Osteocyte (in vitro differentiated cells): Measurements from ENCODE around the gene MRPS15. TPM values are rescaled to one million over a fixed set of nuclear protein-coding genes. Genes with fewer than 3 reads are reported as not detected.

Experiments used
- DNase-seq: peaks from one replicate; pipeline ENCODE4 v3.0.0; 2021; ENCODE audit warnings: mixed read lengths; ENCODE audit not compliant: unreplicated experiment; ENCODE audit errors: extremely low spot score
- H3K27ac Mint-ChIP-seq: one replicate; pipeline ENCODE4 v1.8.0; 2021; ENCODE audit warnings: mild to moderate bottlenecking, mixed read lengths; ENCODE audit not compliant: unreplicated experiment
- H3K27me3 Mint-ChIP-seq: one replicate; pipeline ENCODE4 v1.8.0; 2021; ENCODE audit warnings: mixed read lengths; ENCODE audit not compliant: unreplicated experiment
- H3K36me3 Mint-ChIP-seq: one replicate; pipeline ENCODE4 v1.8.0; 2021; ENCODE audit warnings: mixed read lengths; ENCODE audit not compliant: unreplicated experiment
- H3K4me1 Mint-ChIP-seq: one replicate; pipeline ENCODE4 v1.8.0; 2021; ENCODE audit warnings: mixed read lengths; ENCODE audit not compliant: unreplicated experiment
- H3K4me3 Mint-ChIP-seq: one replicate; pipeline ENCODE4 v1.8.0; 2021; ENCODE audit warnings: mild to moderate bottlenecking, moderate library complexity, mixed read lengths; ENCODE audit not compliant: unreplicated experiment
- H3K9me3 Mint-ChIP-seq: one replicate; pipeline ENCODE4 v1.8.0; 2021; ENCODE audit warnings: mixed read lengths; ENCODE audit not compliant: unreplicated experiment
- CTCF ChIP-seq: fragments of 200-600 bp; sonication (generic); IDR thresholded peaks from 2 replicates; pipeline ENCODE4 v1.5.0; 2021; ENCODE audit warnings: antibody characterized with exemption, mild to moderate bottlenecking, moderate library complexity
- total RNA-seq: library from RNA; stranded (reverse); gene quantifications from 2 replicates; pipeline ENCODE4 v1.2.1, GENCODE V29; 2021

The MRPS15 gene
- total RNA-seq, 1 donor from 2014 or later, result 64.4 TPM

- no peaks in the 10 kb centered on the region for H3K9me3 Mint-ChIP-seq
- H3K4me1 Mint-ChIP-seq, result peaks cover 21% of the 10 kb centered on the region
- peaks cover 11% of the 10 kb centered on the region for H3K36me3 Mint-ChIP-seq
- no peak for TF ChIP-seq CTCF
- H3K27me3 Mint-ChIP-seq, result no peaks in the 10 kb centered on the region
- DNase-seq, result no peak
- peak overlapping the region; percentile 98 for H3K27ac Mint-ChIP-seq
- peak overlapping the region; percentile 99 for H3K4me3 Mint-ChIP-seq
These were observed 615 bp upstream of the MRPS15 start for GRCh38 chr1:36464605-36465393.

GRCh38 chr1:36463463-36463802 lies 751 bp downstream of the MRPS15 start:
- H3K4me1 Mint-ChIP-seq, result peaks cover 25% of the 10 kb centered on the region
- H3K27me3 Mint-ChIP-seq, result no peaks in the 10 kb centered on the region
- H3K36me3 Mint-ChIP-seq, result peaks cover 19% of the 10 kb centered on the region
- no peak for DNase-seq
- TF ChIP-seq CTCF, result no peak
- no peaks in the 10 kb centered on the region for H3K9me3 Mint-ChIP-seq
- H3K4me3 Mint-ChIP-seq, result peak overlapping the region; percentile 99
- H3K27ac Mint-ChIP-seq, result peak overlapping the region; percentile 98

GRCh38 chr1:36458910-36459309 lies 5.3 kb downstream of the MRPS15 start:
- Mint-ChIP-seq H3K27ac (no peak overlapping the region), H3K9me3 (no peaks in the 10 kb centered on the region), H3K27me3 (no peaks in the 10 kb centered on the region), H3K4me1 (peaks cover 15% of the 10 kb centered on the region), H3K4me3 (no peak overlapping the region), H3K36me3 (peaks cover 37% of the 10 kb centered on the region)
- TF ChIP-seq CTCF, result no peak
- DNase-seq, result no peak

- peaks cover 7% of the 10 kb centered on the region for H3K4me1 Mint-ChIP-seq
- no peak for TF ChIP-seq CTCF
- H3K36me3 Mint-ChIP-seq, result peaks cover 37% of the 10 kb centered on the region
- no peaks in the 10 kb centered on the region for H3K9me3 Mint-ChIP-seq
- H3K27me3 Mint-ChIP-seq, result no peaks in the 10 kb centered on the region
- peak overlapping the region; percentile 13 for H3K27ac Mint-ChIP-seq
- no peak overlapping the region for H3K4me3 Mint-ChIP-seq
- DNase-seq, result no peak
These were observed 6.5 kb downstream of the MRPS15 start for GRCh38 chr1:36457691-36458090.

- TF ChIP-seq CTCF, result no peak
- DNase-seq, result no peak
These were observed 7.7 kb downstream of the MRPS15 start for GRCh38 chr1:36456391-36456928.

More at GRCh38 chr1:36456391-36456928, 7.7 kb downstream of the MRPS15 start:
- Mint-ChIP-seq H3K9me3 (no peaks in the 10 kb centered on the region), H3K27ac (no peak overlapping the region), H3K27me3 (no peaks in the 10 kb centered on the region), H3K36me3 (peaks cover 36% of the 10 kb centered on the region), H3K4me3 (no peak overlapping the region), H3K4me1 (peaks cover 10% of the 10 kb centered on the region)
